Measurements from ENCODE around the gene SH3RF1. TPM values are rescaled to one million over a fixed set of nuclear protein-coding genes. Genes with fewer than 3 reads are reported as not detected.

The SH3RF1 gene
- total RNA-seq, 1 donor from 2014 or later, result 25.6 TPM

GRCh38 chr4:169252339-169253112 is 18.2 kb downstream of the SH3RF1 start:
- no peak overlapping the region for H3K4me3 ChIP-seq (ENCODE audit: low read depth, low read length)
- DNase-seq (ENCODE audit: low read depth), result no peak
- no peak for TF ChIP-seq CTCF (IDR thresholded peaks at IDR 0.05; ENCODE audit: insufficient read depth, low read length, poor library complexity, severe bottlenecking)
- no peaks in the 10 kb centered on the region for H3K36me3 ChIP-seq (ENCODE audit: control insufficient read depth, insufficient read depth, low read length)
- no peaks in the 10 kb centered on the region for H3K27me3 ChIP-seq (ENCODE audit: control insufficient read depth, insufficient read depth, low read length)

GRCh38 chr4:169251291-169252235 is 19.2 kb downstream of the SH3RF1 start:
- H3K36me3 ChIP-seq (ENCODE audit: control insufficient read depth, insufficient read depth, low read length), result no peaks in the 10 kb centered on the region
- H3K27me3 ChIP-seq (ENCODE audit: control insufficient read depth, insufficient read depth, low read length), result no peaks in the 10 kb centered on the region
- no peak for DNase-seq (ENCODE audit: low read depth)
- H3K4me3 ChIP-seq (ENCODE audit: low read depth, low read length), result no peak overlapping the region
- TF ChIP-seq CTCF (IDR thresholded peaks at IDR 0.05; ENCODE audit: insufficient read depth, low read length, poor library complexity, severe bottlenecking), result no peak

GRCh38 chr4:169250796-169251195 is 20.0 kb downstream of the SH3RF1 start:
- no peak for DNase-seq (ENCODE audit: low read depth)
- Histone ChIP-seq H3K36me3 (ENCODE audit: control insufficient read depth, insufficient read depth, low read length) (no peaks in the 10 kb centered on the region), H3K4me3 (ENCODE audit: low read depth, low read length) (no peak overlapping the region), H3K27me3 (ENCODE audit: control insufficient read depth, insufficient read depth, low read length) (no peaks in the 10 kb centered on the region)
- TF ChIP-seq CTCF (IDR thresholded peaks at IDR 0.05; ENCODE audit: insufficient read depth, low read length, poor library complexity, severe bottlenecking), result no peak

GRCh38 chr4:169249999-169250398 is 20.8 kb downstream of the SH3RF1 start:
- H3K36me3 ChIP-seq (ENCODE audit: control insufficient read depth, insufficient read depth, low read length), result no peaks in the 10 kb centered on the region
- no peaks in the 10 kb centered on the region for H3K27me3 ChIP-seq (ENCODE audit: control insufficient read depth, insufficient read depth, low read length)
- no peak overlapping the region for H3K4me3 ChIP-seq (ENCODE audit: low read depth, low read length)
- no peak for DNase-seq (ENCODE audit: low read depth)
- no peak for TF ChIP-seq CTCF (IDR thresholded peaks at IDR 0.05; ENCODE audit: insufficient read depth, low read length, poor library complexity, severe bottlenecking)

- H3K36me3 ChIP-seq (ENCODE audit: control insufficient read depth, insufficient read depth, low read length), result no peaks in the 10 kb centered on the region
- TF ChIP-seq CTCF (IDR thresholded peaks at IDR 0.05; ENCODE audit: insufficient read depth, low read length, poor library complexity, severe bottlenecking), result no peak
- no peaks in the 10 kb centered on the region for H3K27me3 ChIP-seq (ENCODE audit: control insufficient read depth, insufficient read depth, low read length)
- H3K4me3 ChIP-seq (ENCODE audit: low read depth, low read length), result no peak overlapping the region
- DNase-seq (ENCODE audit: low read depth), result no peak
Measured at GRCh38 chr4:169249214-169249973, 21.4 kb downstream of the SH3RF1 start.

All from kidney epithelial cell (primary cell).